ENCODE data around the gene CEP192.

The CEP192 gene

DNA sequence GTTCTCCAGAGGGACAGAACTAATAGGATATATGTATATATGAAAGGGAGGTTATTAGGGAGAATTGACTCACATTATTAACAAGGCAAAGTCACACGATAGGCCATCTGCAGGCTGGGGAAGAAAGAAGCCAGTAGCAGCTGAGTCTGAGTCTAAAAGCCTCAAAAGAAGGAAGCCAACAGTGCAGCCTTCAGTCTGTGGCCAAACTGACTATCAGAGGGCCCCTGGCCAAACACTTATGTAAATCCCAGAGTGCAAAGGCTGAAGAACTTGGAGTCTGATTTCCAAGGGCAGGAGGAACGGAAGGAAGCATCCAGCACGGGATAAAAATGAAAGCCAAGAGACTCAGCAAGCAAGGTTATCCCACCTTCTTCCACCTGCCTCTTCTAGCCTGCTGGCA is 119.4 kb downstream of the CEP192 start:
- H3K27ac ChIP-seq (replicated peaks) = no peak overlapping the region
- no peak overlapping the region for H3K4me3 ChIP-seq (replicated peaks; ENCODE audit: insufficient read depth, low read length)
- DNase-seq (ENCODE audit: low read depth in 1 of 2, low spot score in 1 of 2) = peak in 1 of 2 experiments; percentile 21
- TF ChIP-seq, protein P1, sequence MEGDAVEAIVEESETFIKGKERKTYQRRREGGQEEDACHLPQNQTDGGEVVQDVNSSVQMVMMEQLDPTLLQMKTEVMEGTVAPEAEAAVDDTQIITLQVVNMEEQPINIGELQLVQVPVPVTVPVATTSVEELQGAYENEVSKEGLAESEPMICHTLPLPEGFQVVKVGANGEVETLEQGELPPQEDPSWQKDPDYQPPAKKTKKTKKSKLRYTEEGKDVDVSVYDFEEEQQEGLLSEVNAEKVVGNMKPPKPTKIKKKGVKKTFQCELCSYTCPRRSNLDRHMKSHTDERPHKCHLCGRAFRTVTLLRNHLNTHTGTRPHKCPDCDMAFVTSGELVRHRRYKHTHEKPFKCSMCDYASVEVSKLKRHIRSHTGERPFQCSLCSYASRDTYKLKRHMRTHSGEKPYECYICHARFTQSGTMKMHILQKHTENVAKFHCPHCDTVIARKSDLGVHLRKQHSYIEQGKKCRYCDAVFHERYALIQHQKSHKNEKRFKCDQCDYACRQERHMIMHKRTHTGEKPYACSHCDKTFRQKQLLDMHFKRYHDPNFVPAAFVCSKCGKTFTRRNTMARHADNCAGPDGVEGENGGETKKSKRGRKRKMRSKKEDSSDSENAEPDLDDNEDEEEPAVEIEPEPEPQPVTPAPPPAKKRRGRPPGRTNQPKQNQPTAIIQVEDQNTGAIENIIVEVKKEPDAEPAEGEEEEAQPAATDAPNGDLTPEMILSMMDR (IDR thresholded peaks at IDR 0.05; ENCODE audit: insufficient read depth, low read length) = no peak
- no peak for TF ChIP-seq GABPA (IDR thresholded peaks at IDR 0.05; ENCODE audit: low read depth)
- TF ChIP-seq POLR2AphosphoS5 (IDR thresholded peaks at IDR 0.05; ENCODE audit: low read depth) = no peak
- TF ChIP-seq SPI1 (IDR thresholded peaks at IDR 0.05; ENCODE audit: borderline replicate concordance, low read depth) = no peak
- TF ChIP-seq, protein P2, sequence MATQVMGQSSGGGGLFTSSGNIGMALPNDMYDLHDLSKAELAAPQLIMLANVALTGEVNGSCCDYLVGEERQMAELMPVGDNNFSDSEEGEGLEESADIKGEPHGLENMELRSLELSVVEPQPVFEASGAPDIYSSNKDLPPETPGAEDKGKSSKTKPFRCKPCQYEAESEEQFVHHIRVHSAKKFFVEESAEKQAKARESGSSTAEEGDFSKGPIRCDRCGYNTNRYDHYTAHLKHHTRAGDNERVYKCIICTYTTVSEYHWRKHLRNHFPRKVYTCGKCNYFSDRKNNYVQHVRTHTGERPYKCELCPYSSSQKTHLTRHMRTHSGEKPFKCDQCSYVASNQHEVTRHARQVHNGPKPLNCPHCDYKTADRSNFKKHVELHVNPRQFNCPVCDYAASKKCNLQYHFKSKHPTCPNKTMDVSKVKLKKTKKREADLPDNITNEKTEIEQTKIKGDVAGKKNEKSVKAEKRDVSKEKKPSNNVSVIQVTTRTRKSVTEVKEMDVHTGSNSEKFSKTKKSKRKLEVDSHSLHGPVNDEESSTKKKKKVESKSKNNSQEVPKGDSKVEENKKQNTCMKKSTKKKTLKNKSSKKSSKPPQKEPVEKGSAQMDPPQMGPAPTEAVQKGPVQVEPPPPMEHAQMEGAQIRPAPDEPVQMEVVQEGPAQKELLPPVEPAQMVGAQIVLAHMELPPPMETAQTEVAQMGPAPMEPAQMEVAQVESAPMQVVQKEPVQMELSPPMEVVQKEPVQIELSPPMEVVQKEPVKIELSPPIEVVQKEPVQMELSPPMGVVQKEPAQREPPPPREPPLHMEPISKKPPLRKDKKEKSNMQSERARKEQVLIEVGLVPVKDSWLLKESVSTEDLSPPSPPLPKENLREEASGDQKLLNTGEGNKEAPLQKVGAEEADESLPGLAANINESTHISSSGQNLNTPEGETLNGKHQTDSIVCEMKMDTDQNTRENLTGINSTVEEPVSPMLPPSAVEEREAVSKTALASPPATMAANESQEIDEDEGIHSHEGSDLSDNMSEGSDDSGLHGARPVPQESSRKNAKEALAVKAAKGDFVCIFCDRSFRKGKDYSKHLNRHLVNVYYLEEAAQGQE (IDR thresholded peaks at IDR 0.05; ENCODE audit: insufficient replicate concordance, low read depth) = no peak
- H3K27me3 ChIP-seq (ENCODE audit: insufficient read depth, poor library complexity, severe bottlenecking) = no peaks in the 10 kb centered on the region

DNA sequence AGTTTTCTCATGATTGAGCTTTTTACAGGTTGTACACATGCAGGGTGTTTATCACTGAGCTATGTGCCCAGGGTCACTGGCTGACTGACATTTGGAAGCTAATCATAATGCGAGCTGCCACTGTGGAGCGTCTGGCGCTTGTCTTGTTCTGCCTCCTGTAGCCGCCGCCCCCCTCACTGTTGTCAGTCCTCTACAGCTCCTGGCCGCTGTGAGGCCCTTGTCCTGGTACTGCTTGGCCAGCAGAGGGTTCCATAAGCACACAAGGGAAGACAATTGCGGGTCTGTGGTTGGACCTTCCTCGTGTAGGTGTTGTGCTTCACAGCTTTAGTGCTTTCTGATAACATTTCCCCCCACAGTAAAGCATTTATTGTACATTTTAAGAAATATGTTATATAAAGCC is 121.8 kb downstream of the CEP192 start:
- Histone ChIP-seq H3K27ac (replicated peaks) (no peak overlapping the region), H3K4me3 (replicated peaks; ENCODE audit: insufficient read depth, low read length) (no peak overlapping the region), H3K27me3 (ENCODE audit: insufficient read depth, poor library complexity, severe bottlenecking) (no peaks in the 10 kb centered on the region)
- DNase-seq (ENCODE audit: low read depth in 1 of 2, low spot score in 1 of 2) = peak in 1 of 2 experiments; percentile 25
- TF ChIP-seq, protein P2 (IDR thresholded peaks at IDR 0.05; ENCODE audit: insufficient replicate concordance, low read depth) = no peak
- TF ChIP-seq SPI1 (IDR thresholded peaks at IDR 0.05; ENCODE audit: borderline replicate concordance, low read depth) = no peak
- TF ChIP-seq, protein P1 (IDR thresholded peaks at IDR 0.05; ENCODE audit: insufficient read depth, low read length) = no peak
- TF ChIP-seq GABPA (IDR thresholded peaks at IDR 0.05; ENCODE audit: low read depth) = no peak
- TF ChIP-seq POLR2AphosphoS5 (IDR thresholded peaks at IDR 0.05; ENCODE audit: low read depth) = no peak

DNA sequence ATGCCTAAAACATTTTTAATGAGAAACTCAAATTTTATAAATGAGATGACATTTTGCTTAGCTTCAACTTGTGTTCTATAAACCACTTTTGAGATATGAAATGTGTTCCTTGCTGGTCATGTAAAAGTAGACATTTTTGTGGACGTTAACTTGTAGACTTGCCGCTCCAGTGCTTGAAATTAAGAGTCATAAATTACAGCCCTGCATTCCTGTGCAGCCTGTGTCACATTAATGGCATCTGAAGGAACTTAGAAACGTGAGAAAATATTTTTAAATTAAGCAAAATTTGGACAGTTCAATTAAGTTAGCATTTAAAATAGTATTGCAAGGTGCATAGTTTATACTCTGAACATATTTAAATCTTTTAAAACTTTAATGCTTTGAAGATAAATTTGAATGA is 129.1 kb downstream of the CEP192 start:
- Histone ChIP-seq H3K4me3 (replicated peaks; ENCODE audit: insufficient read depth, low read length) (no peak overlapping the region), H3K27me3 (ENCODE audit: insufficient read depth, poor library complexity, severe bottlenecking) (no peaks in the 10 kb centered on the region), H3K27ac (replicated peaks) (no peak overlapping the region)
- TF ChIP-seq SPI1 (IDR thresholded peaks at IDR 0.05; ENCODE audit: borderline replicate concordance, low read depth) = no peak
- TF ChIP-seq, protein P2 (IDR thresholded peaks at IDR 0.05; ENCODE audit: insufficient replicate concordance, low read depth) = no peak
- TF ChIP-seq, protein P1 (IDR thresholded peaks at IDR 0.05; ENCODE audit: insufficient read depth, low read length) = no peak
- TF ChIP-seq POLR2AphosphoS5 (IDR thresholded peaks at IDR 0.05; ENCODE audit: low read depth) = no peak
- no peak for TF ChIP-seq GABPA (IDR thresholded peaks at IDR 0.05; ENCODE audit: low read depth)
- no peak for DNase-seq (ENCODE audit: low read depth in 1 of 2, low spot score in 1 of 2)

Measured in HL-60 (cell line).